K562 (cell line): ENCODE data around the gene NCL.

Source experiments
- KLF16 ChIP-seq: IDR thresholded peaks from 2 replicates; pipeline ENCODE4 v1.6.1; 2016; ENCODE audit warnings: antibody characterized with exemption
- MEF2D ChIP-seq: conservative IDR thresholded peaks from 2 replicates; pipeline ENCODE4 v1.6.1; 2016; ENCODE audit warnings: low read depth, missing genetic modification characterization, missing compliant biosample characterization
- TF ChIP-seq, protein P1 (sequence below), 2 experiments: fragments of 450-650 bp; conservative IDR thresholded peaks; 2 replicates each; pipeline ENCODE4 v1.6.1; 2017; ENCODE audit warnings: mild to moderate bottlenecking in 2 of 2, moderate library complexity in 2 of 2

- TF ChIP-seq KLF16 = no peak
- TF ChIP-seq, protein P1, sequence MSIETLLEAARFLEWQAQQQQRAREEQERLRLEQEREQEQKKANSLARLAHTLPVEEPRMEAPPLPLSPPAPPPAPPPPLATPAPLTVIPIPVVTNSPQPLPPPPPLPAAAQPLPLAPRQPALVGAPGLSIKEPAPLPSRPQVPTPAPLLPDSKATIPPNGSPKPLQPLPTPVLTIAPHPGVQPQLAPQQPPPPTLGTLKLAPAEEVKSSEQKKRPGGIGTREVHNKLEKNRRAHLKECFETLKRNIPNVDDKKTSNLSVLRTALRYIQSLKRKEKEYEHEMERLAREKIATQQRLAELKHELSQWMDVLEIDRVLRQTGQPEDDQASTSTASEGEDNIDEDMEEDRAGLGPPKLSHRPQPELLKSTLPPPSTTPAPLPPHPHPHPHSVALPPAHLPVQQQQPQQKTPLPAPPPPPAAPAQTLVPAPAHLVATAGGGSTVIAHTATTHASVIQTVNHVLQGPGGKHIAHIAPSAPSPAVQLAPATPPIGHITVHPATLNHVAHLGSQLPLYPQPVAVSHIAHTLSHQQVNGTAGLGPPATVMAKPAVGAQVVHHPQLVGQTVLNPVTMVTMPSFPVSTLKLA (conservative IDR thresholded peaks at IDR 0.05) = no peak
- TF ChIP-seq MEF2D (tag) = no peak
Measured at GRCh38 chr2:231413456-231413855, 50.8 kb downstream of the NCL start.
